NCI-H1930 (cell line): Measurements from ENCODE around the gene ADCY3.

Source experiments
- DNase-seq, 2 experiments: peaks; one replicate each; lab custom pipeline; 2025; lab: John Stamatoyannopoulos, UW

Gene ADCY3

GRCh38 chr2:24903161-24904103 lies 16.6 kb downstream of the ADCY3 start:
- no peak for DNase-seq

DNA sequence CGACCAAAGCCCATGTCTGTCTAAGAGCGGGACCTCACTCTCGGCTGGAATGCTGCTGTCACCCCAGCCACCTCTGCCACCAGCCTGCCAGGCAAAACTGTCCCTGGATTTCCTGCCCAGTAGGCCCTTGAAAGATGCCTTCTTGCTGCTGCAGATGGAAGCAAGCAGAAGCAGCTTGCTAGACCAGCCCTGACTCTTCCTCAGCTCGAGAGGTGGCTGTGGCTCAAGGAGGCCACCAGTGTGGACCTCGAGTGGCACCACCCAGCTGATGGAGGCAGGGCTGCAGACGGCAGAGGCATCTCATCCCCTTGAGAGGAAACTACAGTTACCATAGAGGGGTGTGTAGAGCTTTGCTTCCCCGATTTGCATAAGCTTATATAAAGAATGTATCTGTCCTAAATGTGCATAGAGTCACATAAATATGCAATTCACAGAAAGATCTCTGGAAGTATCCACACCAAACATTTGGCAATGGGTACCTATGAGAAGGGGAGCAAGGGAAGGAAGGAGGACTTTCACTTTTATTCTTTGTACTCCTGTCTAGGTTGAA lies 20.6 kb downstream of the ADCY3 start:
- DNase-seq, result no peak

DNA sequence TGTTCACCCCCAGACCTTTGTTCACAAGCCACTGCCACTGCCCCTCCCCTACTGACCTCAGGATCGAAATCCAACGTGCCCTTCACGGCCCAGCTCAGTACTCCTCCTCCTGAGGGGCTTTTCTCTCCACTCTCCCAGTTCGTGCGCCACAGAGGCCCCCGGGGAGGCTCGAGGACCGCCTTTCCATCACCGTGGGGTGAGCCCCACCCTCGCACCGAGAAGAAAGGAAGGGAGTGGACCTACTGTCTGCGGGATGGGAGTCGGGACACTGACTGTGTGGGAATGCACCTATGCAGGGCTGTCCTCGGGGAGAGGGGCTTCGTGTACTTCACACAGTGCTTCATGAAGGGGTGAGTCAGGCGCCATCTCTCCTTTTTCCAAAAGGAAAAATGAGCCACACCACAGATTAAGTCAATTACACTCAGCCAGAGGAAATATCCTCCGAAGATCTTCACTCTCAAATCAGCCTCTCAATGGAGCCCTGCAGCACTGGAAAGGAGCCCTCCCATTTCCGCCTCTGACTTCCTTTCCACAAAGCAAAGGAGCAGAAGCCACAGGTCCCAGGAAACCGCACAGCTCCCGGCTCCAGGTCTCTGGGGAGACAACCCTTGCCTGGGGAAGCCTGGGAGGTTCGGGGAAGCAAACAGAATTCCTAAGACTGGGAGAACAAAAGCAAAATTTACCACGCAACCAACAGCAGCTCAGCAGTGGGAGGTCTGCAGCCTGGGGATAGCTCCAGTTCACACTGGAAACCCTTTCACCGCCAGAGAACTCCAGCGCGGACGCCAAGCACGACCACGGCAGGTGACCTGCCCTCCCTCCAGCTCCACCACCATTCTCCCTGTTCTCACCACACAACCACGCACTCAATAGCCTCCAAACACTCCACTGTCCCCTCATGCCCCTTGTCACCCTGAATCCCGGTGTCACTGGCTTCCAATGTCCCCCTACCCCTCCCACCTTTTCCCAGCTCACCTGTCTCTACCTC lies 21.6 kb downstream of the ADCY3 start:
- DNase-seq, result no peak

- no peak for DNase-seq
These were observed 25.3 kb downstream of the ADCY3 start for GRCh38 chr2:24894750-24895149.

DNA sequence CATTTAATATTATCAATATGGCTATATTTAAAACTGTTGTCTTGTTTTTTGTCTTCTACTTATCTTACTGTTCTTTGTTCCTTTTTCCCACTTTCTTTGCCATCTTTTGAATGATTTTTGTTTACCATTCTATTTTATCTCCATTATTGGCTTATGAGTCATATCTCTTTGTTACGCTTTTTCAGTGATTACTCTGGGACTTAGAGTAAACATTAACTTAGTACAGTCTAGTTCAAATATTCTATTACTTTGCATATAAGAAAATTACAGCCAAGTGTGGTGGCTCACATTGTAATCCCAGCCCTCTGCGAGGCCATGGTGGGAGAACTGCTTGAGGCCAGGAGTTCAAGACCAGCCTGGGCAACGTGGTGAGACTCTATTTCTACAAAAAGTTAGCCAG lies 26.1 kb downstream of the ADCY3 start:
- no peak for DNase-seq

DNA sequence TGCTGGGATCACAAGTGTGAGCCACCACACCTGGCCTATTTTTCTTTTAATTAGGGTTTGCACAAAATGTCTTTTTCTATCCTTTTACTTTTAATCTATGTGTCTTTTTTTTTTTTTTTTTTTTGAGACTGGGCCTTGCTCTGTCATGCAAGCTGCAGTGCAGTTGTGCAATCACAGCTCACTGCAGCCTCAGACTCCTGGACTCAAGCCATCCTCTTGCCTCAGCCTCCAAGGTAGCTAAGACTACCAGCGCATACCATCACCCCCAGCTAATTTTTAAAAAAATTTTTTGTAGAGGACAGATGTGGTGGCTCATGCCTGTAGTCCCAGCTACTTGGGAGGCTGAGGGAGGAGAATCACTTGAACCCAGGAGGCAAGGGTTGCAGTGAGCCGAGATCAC lies 27.1 kb downstream of the ADCY3 start:
- no peak for DNase-seq

DNA sequence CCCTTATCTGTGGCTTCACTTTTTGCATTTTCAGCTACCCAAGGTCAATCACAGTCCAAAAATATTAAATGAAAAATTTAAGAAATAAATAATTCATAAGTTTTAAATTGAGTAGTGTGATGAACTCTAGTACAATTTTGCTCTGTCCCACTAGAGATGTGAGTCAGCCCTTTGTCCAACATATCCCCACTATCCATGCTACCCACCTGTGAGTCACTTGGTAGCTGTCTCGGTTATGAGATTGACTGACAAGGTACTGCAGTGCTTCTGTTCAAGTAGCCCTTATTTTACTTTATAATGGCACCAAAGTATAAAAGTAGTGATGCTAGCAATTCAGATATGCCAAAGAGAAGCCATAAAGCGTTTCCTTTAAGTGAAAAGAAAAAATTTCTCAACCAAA lies 28.8 kb downstream of the ADCY3 start:
- no peak for DNase-seq

DNA sequence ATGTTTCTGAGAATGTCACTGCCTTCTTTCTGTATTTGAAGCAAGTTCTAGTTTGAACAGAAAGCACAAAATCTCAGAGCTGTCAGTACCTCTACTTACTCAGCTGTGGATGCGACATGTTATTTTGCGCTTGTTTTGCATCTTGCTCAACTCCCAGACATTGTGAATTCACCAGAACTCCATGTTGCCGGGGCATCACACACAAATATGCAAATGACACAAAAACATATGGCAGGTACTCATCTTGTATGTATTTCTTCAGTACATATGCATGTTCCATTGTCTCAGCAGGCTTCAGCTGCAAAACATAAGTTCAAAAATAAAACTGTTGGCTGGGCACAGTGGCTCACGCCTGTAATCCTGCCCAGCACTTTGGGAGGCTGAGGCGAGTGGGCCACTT lies 30.8 kb downstream of the ADCY3 start:
- DNase-seq, result no peak

DNA sequence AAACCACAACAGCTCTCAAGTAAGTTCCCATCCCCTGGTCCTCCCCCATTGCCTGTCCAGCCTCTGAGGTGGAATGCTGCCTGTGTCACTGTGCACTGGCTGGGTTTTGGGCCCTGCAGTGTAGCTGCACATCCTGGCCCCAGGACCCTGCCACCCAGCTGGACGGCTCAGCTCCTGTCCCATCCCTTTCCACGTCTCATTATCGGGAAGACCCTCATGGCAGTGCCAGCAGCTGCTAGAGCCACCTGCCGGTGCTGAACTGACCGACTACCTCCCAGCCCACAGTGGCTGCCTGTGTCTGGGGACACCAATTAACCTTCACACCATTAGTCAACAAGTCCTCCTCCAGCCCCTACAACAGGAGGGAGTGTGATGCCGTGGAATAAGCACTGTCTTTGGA lies 31.9 kb downstream of the ADCY3 start:
- DNase-seq, result no peak

DNA sequence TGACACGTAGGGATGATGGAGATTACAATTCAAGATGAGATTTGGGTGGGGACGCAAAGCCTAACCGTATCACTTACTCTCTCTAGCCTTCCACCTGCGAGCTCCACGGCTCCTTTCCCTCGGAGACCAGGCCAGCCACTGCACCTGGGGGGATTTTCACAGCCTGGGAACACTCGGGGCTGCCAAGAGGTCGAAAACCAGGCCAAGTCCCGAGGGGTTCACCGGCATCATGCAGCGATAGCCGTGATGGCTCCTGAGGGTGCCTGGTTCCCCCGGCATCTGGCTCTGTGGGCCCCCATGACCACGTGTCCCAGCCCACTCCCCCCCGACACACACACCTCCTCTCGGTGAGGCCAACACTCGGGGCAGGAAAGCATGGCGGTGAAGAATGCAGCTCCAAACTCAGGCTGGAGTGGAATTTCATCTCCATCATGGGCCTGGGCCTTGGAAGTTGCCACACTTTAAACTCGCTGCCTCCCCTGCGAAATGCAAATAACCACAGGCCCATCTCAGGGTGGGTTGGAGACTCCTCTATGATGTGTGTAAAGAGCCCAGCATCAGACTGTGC lies 32.6 kb downstream of the ADCY3 start:
- no peak for DNase-seq

GRCh38 chr2:24886691-24887304 lies 33.2 kb downstream of the ADCY3 start:
- no peak for DNase-seq

DNA sequence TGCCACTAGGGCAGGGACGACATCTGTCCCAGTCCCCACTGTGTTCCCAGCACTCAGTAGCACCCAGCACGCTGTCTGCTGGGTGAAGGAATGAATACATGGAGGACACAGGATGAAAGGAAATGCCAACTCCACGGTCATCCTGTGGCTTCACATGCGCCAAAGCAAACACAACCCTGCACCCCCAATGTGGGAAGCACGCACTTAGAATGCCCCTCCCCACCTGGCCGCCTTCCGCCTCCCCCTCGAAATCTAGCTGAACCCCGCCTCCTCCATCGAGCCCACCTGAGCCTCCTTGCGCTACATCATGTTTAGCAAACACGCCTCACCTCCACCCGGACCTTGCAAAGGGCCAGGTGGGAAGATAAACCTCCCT lies 33.9 kb downstream of the ADCY3 start:
- no peak for DNase-seq

GRCh38 chr2:24885221-24886125 lies 34.6 kb downstream of the ADCY3 start:
- DNase-seq, result no peak

DNA sequence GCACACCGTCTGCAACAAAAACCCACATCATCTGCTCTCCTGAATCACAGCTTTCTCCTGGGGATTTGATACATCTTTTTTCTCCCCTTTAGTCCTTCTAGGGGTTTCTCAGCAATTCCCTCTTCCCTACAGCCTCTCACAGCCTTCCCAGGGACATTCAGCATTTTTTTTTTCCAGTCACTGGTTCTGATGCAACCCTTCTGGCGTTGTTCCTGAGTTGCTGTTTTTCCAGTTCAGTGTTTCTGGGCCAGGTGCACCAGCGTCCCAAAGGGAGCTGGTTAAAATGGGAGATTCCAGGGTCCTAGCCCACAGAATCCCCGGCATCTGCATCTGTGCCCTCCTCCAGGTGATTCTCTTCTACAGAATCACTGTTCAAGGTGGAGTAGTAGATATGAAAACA lies 36.1 kb downstream of the ADCY3 start:
- no peak for DNase-seq

DNA sequence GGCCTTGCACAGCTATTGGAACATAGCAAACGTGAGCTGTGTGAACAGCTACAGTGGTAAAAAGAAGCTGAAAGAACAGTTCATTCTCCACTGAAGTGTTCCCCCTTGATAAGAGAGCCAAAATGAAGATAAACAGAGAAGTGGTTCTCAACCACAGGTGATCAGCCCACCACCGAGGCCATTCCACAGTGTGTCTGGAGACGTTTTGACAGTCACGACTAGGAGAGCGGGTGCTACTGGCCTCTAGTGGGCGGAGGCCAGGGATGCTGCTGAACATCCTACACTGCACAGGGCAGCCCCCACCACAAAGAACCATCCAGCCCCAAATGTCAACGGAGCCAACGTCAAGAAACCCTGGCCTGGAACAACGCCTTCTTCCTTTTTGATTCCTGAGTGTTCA lies 38.4 kb downstream of the ADCY3 start:
- DNase-seq, result no peak

DNA sequence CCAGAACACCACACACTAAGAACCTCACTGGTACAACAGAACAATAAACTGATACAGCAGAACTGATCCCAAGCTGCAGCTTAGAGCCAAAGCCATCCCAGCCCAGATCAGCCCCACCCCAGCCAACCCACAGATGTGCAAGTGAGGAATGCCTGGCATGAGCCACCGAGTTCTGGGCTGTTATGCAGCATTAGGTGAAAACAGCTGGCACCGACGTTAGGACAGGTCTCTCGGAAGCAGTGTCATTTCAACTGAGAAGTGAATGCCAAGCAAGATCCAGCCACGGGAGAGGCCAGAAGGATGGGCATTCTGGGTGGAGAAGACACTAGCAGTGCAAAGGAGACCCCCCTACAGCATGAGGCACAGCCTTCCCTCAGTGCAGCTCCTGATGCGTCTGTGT lies 38.9 kb downstream of the ADCY3 start:
- DNase-seq, result no peak

- DNase-seq, result no peak
These were observed 41.7 kb downstream of the ADCY3 start for GRCh38 chr2:24878341-24878740.

GRCh38 chr2:24877646-24878045 lies 42.4 kb downstream of the ADCY3 start:
- DNase-seq, result no peak

DNA sequence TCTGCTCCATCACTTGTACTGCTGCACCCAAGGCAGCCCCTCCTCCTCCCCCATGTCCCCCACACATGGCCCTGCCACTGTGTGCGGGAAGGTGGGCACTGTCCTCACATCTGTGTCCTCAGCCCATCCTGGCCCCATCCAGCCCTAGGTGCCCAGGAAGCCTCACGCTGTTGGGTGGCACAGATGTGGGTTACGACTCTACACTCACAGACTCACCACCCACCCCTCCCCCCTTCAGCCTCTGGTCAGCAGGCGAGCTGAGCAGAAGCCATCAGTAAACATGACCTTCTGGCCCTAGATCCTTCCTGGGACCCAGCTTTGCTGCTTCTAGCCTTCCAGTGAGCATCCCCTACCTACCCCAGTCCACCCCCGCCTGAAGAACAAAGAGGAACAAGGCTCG lies 43.0 kb downstream of the ADCY3 start:
- no peak for DNase-seq

DNA sequence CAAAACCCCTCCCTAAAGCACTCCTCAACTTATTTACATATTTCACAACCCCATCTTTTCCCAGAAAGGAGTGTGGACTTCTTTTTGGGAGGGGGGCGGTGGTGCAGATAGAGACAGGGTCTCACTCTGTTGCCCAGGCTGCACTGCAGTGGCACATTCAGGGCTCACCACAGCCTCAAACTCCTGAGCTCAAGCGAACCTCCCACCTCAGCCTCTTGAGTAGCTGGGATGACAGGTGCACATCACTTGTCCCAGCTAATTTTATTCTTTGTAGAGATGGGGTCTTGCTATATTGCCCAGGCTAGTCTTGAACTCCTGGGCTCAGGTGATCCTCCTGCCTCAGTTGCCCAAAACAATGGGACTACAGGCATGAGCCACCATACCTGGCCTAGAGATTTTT lies 44.1 kb downstream of the ADCY3 start:
- no peak for DNase-seq

DNA sequence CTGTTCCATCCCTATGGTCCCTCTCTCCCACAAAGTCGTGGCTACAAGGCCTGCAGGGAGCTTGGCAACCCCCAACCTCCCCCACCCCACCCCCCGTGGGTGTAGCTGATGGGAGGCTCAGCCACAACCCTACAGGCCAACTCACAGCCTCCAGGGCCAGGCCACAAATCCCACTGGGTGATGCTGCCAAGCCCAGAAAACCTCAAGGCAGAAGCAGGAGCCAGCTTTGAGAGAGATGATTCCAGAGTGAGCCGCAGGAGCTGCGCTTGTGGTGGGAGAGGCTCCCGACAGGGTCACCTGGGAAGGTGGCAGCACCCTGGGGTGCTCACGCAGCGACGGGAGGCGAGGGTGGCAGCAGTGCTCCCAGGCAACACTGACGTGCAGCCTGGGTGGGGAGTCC lies 44.8 kb downstream of the ADCY3 start:
- DNase-seq, result no peak
